Measurements from ENCODE around the gene GALNT17. TPM values are rescaled to one million over a fixed set of nuclear protein-coding genes. Genes with fewer than 3 reads are reported as not detected.

GALNT17 gene
- total RNA-seq, 1 experiment from 2014 or later = not detected

DNA sequence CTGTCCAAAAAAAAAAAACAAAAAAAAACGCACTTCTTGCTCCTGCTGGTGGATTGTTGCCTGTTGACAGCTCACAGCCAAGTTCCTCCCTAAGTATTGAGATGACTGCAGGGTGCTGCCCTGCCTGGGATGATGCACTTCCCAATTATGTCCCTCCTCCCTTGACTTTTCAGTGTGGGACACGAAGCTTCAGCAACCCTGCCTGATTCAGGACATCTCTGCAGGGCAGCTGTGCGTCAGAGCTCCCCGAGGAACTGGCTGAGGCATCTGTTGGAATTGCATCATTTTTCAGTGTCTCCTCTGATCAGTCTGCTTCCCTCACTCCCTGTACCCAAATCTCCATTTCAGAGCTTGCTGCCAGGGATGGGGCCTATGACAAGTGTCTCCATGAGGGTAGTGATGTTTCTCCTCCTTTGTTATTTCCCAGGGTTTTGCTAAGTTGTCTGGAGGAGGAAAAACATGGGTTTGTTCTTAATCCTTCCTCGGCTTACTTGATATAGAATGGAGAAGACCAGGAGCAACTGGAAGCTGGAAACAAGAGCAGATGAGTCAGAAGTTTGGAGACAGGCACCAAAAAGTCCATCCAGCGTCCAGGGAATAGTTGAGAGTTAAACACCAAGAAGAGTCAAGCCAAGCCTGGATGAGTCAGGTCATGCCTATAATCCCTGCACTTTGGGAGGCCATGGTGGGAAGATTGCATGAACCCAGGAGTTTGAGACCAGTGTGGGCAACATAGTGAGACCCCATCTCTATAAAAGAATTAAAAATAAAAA lies 355.1 kb downstream of the GALNT17 start:
- no peak for DNase-seq (ENCODE audit: unreplicated experiment)
- CTCF ChIA-PET = interaction anchor here (0.7 kb wide), 1 partner anchor 309 kb away, joined by 3 read pairs; no protein-coding TSS in a partner anchor

DNA sequence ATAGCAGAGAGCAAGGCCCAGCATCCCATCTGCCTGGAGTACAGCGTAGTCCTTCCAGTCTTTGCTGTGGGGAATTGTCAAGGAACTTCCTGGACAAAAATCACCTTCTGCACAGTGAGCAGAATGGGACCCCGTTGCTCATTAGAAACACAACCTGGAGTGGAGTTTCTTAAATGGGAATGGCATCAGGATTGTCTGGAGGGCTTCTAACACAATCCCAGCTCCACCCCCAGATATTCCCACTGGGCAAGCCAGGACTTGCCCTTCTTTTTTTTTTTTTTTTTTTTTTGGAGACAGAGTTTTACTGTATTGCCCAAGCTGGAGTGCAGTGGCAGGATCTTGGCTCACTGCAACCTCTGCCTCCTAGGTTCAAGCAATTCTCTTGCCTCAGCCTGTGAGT lies 356.4 kb downstream of the GALNT17 start:
- intact Hi-C loops (cut with micrococcal nuclease) = no loop called here
- DNase-seq (ENCODE audit: unreplicated experiment) = no peak
- no TSS peak for BruUV-seq (replicated peaks)
- Mint-ChIP-seq H3K27ac (ENCODE audit: low read depth, unreplicated experiment) (peak overlapping the region; percentile 49), H3K4me3 (ENCODE audit: unreplicated experiment) (no peak overlapping the region), H3K27me3 (ENCODE audit: insufficient read depth, unreplicated experiment) (no peaks in the 10 kb centered on the region), H3K36me3 (ENCODE audit: insufficient read depth, unreplicated experiment) (no peaks in the 10 kb centered on the region), H3K9me3 (ENCODE audit: unreplicated experiment) (peaks cover 5% of the 10 kb centered on the region), H3K4me1 (ENCODE audit: insufficient read depth, unreplicated experiment) (peaks cover 16% of the 10 kb centered on the region)
- TF ChIP-seq, protein P1, sequence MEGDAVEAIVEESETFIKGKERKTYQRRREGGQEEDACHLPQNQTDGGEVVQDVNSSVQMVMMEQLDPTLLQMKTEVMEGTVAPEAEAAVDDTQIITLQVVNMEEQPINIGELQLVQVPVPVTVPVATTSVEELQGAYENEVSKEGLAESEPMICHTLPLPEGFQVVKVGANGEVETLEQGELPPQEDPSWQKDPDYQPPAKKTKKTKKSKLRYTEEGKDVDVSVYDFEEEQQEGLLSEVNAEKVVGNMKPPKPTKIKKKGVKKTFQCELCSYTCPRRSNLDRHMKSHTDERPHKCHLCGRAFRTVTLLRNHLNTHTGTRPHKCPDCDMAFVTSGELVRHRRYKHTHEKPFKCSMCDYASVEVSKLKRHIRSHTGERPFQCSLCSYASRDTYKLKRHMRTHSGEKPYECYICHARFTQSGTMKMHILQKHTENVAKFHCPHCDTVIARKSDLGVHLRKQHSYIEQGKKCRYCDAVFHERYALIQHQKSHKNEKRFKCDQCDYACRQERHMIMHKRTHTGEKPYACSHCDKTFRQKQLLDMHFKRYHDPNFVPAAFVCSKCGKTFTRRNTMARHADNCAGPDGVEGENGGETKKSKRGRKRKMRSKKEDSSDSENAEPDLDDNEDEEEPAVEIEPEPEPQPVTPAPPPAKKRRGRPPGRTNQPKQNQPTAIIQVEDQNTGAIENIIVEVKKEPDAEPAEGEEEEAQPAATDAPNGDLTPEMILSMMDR (IDR thresholded peaks at IDR 0.05; ENCODE audit: unreplicated experiment) = no peak
- ChIA-PET CTCF (interaction anchor here (0.6 to 0.7 kb wide), 2 partner anchors 17 to 226 kb away, joined by 3 to 5 read pairs; no protein-coding TSS in a partner anchor), POLR2A (no interaction called here)

More for the DNA sequence above, 355.1 kb downstream of the GALNT17 start:
- intact Hi-C loops (cut with micrococcal nuclease) = no loop called here
- peak overlapping the region; percentile 30 for H3K4me3 Mint-ChIP-seq (ENCODE audit: unreplicated experiment)
- TF ChIP-seq, protein P1 (IDR thresholded peaks at IDR 0.05; ENCODE audit: unreplicated experiment) = no peak
- peaks cover 16% of the 10 kb centered on the region for H3K4me1 Mint-ChIP-seq (ENCODE audit: insufficient read depth, unreplicated experiment)
- H3K27me3 Mint-ChIP-seq (ENCODE audit: insufficient read depth, unreplicated experiment) = no peaks in the 10 kb centered on the region
- H3K9me3 Mint-ChIP-seq (ENCODE audit: unreplicated experiment) = no peaks in the 10 kb centered on the region
- peak overlapping the region; percentile 67 for H3K27ac Mint-ChIP-seq (ENCODE audit: low read depth, unreplicated experiment)
- BruUV-seq (replicated peaks) = TSS peak; percentile 87
- POLR2A ChIA-PET = no interaction called here
- H3K36me3 Mint-ChIP-seq (ENCODE audit: insufficient read depth, unreplicated experiment) = no peaks in the 10 kb centered on the region

DNA sequence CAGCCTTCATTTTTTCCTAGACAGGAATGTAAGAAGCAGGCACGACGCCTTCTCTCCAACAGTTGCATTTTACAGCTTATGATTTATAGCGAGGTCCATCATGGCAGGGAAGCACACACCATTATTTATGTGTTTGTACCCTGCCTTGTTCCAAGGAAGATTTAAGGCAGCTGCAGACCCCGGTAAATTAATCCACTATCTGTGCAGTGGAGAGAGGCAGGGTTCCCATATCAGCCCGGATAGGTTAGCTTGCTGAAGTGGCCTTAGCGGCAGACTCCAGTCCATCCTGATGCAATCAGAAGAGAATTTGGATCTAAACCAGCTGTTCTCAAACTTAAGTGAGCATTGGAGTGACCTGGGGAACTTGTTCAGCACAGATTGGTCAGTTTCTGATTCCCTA lies 359.4 kb downstream of the GALNT17 start:
- H3K9me3 Mint-ChIP-seq (ENCODE audit: unreplicated experiment) = peaks cover 8% of the 10 kb centered on the region
- DNase-seq (ENCODE audit: unreplicated experiment) = no peak
- intact Hi-C loops (cut with micrococcal nuclease) = no loop called here
- peaks cover 13% of the 10 kb centered on the region for H3K4me1 Mint-ChIP-seq (ENCODE audit: insufficient read depth, unreplicated experiment)
- H3K36me3 Mint-ChIP-seq (ENCODE audit: insufficient read depth, unreplicated experiment) = no peaks in the 10 kb centered on the region
- no peak overlapping the region for H3K27ac Mint-ChIP-seq (ENCODE audit: low read depth, unreplicated experiment)
- CTCF ChIA-PET = no interaction called here
- POLR2A ChIA-PET = no interaction called here
- no TSS peak for BruUV-seq (replicated peaks)
- TF ChIP-seq, protein P1 (IDR thresholded peaks at IDR 0.05; ENCODE audit: unreplicated experiment) = no peak
- H3K27me3 Mint-ChIP-seq (ENCODE audit: insufficient read depth, unreplicated experiment) = no peaks in the 10 kb centered on the region
- H3K4me3 Mint-ChIP-seq (ENCODE audit: unreplicated experiment) = no peak overlapping the region

DNA sequence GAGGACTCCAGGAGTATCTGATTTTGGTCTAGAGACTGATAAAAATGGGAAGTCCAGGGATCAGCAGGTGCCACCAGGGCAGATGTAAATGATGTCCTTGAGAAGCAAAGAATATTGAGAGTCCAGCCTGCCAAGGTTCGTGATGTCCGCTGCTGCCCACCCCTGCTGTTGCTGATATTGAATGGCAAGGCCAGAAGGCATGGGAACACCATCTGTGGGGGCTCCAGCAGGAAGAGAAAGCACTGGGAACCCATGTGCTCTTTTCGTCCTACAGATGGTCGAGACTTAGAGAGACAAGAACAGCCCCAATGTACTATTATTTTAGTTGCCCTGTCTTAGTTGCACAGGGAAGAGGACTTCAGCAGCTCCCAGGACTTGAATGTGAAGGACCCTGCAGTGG lies 363.9 kb downstream of the GALNT17 start:
- CTCF ChIA-PET = no interaction called here
- intact Hi-C loops (cut with micrococcal nuclease) = no loop called here
- no peak overlapping the region for H3K4me3 Mint-ChIP-seq (ENCODE audit: unreplicated experiment)
- POLR2A ChIA-PET = no interaction called here
- peaks cover 8% of the 10 kb centered on the region for H3K4me1 Mint-ChIP-seq (ENCODE audit: insufficient read depth, unreplicated experiment)
- no peak for DNase-seq (ENCODE audit: unreplicated experiment)
- no TSS peak for BruUV-seq (replicated peaks)
- no peaks in the 10 kb centered on the region for H3K27me3 Mint-ChIP-seq (ENCODE audit: insufficient read depth, unreplicated experiment)
- peaks cover 15% of the 10 kb centered on the region for H3K9me3 Mint-ChIP-seq (ENCODE audit: unreplicated experiment)
- no peaks in the 10 kb centered on the region for H3K36me3 Mint-ChIP-seq (ENCODE audit: insufficient read depth, unreplicated experiment)
- no peak overlapping the region for H3K27ac Mint-ChIP-seq (ENCODE audit: low read depth, unreplicated experiment)
- TF ChIP-seq, protein P1 (IDR thresholded peaks at IDR 0.05; ENCODE audit: unreplicated experiment) = no peak

Data from MCF 10A (cell line).